ENCODE data around the gene ERN1. TPM values are rescaled to one million over a fixed set of nuclear protein-coding genes. Genes with fewer than 3 reads are reported as not detected.

ERN1 gene
- total and polyA plus RNA-seq, 2 of the 8 experiments (the other 6 are each of a cell fraction or from before 2014, with no cell fraction given), result 1.8 to 3.9 TPM

DNA sequence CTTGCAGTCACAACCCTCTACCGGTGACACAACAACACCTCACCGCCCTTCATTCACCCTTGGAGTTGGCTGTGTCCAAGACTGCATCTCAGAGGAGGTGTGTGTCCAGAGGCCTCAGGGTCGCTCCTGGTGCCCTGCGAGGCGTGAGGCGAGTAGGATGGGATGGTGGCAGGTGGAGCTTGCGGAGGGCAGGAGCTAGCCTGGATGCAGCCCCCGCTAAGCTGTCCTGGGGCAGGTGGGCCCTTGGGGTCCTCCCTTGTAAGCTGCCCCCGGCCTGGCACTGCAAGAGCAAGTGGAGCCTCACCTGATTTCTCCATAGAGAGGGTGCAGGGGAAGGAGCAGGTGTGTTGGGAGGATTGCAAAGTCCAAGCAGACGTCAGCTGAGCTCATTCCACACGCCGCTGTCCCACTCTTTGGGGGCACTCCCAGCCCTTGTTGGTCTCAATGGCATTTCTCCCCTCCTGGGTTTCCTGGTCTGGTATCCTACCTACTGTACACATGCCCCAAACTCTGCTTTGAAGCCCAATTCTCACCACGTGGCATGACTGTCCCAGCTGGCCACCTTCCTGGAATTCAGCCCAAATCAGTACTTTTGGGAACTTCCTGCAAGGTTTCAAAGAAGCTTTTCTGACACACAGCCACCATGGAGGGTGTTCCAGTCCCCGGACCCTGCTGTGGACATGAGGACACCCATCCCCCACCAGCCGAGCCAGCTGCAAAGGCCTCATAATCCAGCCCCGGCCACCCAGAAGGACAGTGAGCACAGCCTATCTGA lies 91.4 kb downstream of the ERN1 start:
- WGBS, 2 experiments (ENCODE audit: extremely low coverage in 1 of 2, insufficient coverage in 1 of 2, insufficient read length in 1 of 2, insufficient replicate concordance in 2 of 2, low coverage in 1 of 2, low lambda C conversion rate in 2 of 2, missing lambda C conversion rate in 1 of 2), result 83% methylated on average over 16 of the region's 16 CpGs; no CpG with 5 or more reads in 1 of the 2 experiments

More for the DNA sequence above, 91.4 kb downstream of the ERN1 start:
- no peak overlapping the region for H4K8ac ChIP-seq (ENCODE audit: extremely low read depth, insufficient read depth, low read length)
- H3K18ac ChIP-seq (ENCODE audit: extremely low read depth, low read length), result no peak overlapping the region
- H3K23me2 ChIP-seq (ENCODE audit: low read depth, low read length), result no peaks in the 10 kb centered on the region
- no peak overlapping the region for H3K9ac ChIP-seq (replicated peaks in 1 of 4; ENCODE audit: extremely low read depth in 1 of 4, low read depth in 3 of 4, low read length in 3 of 4)
- DNase-seq (ENCODE audit: low read depth in 1 of 2, low spot score in 2 of 2), result no peak
- H3K23ac ChIP-seq (ENCODE audit: insufficient read length), result no peak overlapping the region
- no peak overlapping the region for H2BK15ac ChIP-seq (ENCODE audit: low read length)
- no peak overlapping the region for H3K14ac ChIP-seq (ENCODE audit: insufficient read length)
- H2BK120ac ChIP-seq (replicated peaks; ENCODE audit: low read depth, low read length), result no peak overlapping the region
- no peak overlapping the region for H2AK5ac ChIP-seq (ENCODE audit: low read depth, low read length)
- H2BK5ac ChIP-seq (ENCODE audit: low read depth, low read length), result no peak overlapping the region
- no peak overlapping the region for H2BK12ac ChIP-seq (ENCODE audit: low read depth, low read length)
- no peaks in the 10 kb centered on the region; the same call in 1 of the 2 replicates for H3K79me1 ChIP-seq (ENCODE audit: low read depth, low read length)
- no peak overlapping the region for H3K4ac ChIP-seq (replicated peaks; ENCODE audit: insufficient read length, low read depth, low read length)
- H3K27ac ChIP-seq (ENCODE audit: low read depth, low read length), result no peak overlapping the region
- no peaks in the 10 kb centered on the region for H3K4me1 ChIP-seq (replicated peaks in 1 of 4; ENCODE audit: control insufficient read depth in 3 of 4, insufficient read depth in 4 of 4, low read length in 3 of 4)
- H3K79me2 ChIP-seq (ENCODE audit: control insufficient read depth in 1 of 2, insufficient read depth in 2 of 2, low read length in 2 of 2), result no peaks in the 10 kb centered on the region
- no peak overlapping the region for H4K91ac ChIP-seq (replicated peaks; ENCODE audit: insufficient read length, low read length)
- no peak overlapping the region for H2AFZ ChIP-seq (ENCODE audit: low read length)
- ChIA-PET POLR2A (ENCODE audit: partially characterized antibody) (interaction anchor here (0.8 kb wide), 1 partner anchor 107 kb away, joined by 7 read pairs; no protein-coding TSS in a partner anchor), CTCF (ENCODE audit: partially characterized antibody) (interaction anchor here (0.8 to 6.1 kb wide), 6 partner anchors 10 to 253 kb away, joined by 3 to 33 read pairs (median 4); no protein-coding TSS in a partner anchor)
- no peak overlapping the region for H4K5ac ChIP-seq (ENCODE audit: insufficient read length, low read depth, low read length)
- no peaks in the 10 kb centered on the region for H3K27me3 ChIP-seq (replicated peaks in 1 of 4; ENCODE audit: control insufficient read depth in 3 of 4, extremely low read depth in 1 of 4, insufficient read depth in 3 of 4, low read length in 3 of 4)
- TF ChIP-seq RNF2 (IDR thresholded peaks at IDR 0.05; ENCODE audit: borderline replicate concordance, low read depth, low read length, missing control alignments, poor library complexity, severe bottlenecking), result no peak
- H3K9me3 ChIP-seq (ENCODE audit: insufficient read depth in 2 of 2, low read depth in 1 of 2, low read length in 1 of 2), result no peaks in the 10 kb centered on the region
- H4K20me1 ChIP-seq (replicated peaks in 1 of 2; ENCODE audit: control insufficient read depth in 1 of 2, insufficient read depth in 2 of 2, low read length in 2 of 2), result no peaks in the 10 kb centered on the region
- H3K4me2 ChIP-seq (ENCODE audit: insufficient read depth in 1 of 2, low read depth in 2 of 2, low read length in 2 of 2), result no peak overlapping the region
- FAIRE-seq, result no peak
- H3K56ac ChIP-seq (replicated peaks; ENCODE audit: insufficient read length, low read depth, low read length), result no peak overlapping the region
- no peaks in the 10 kb centered on the region for H3K36me3 ChIP-seq (ENCODE audit: control insufficient read depth in 2 of 4, insufficient read depth in 4 of 4, low read length in 3 of 4)
- no peak overlapping the region for H2BK20ac ChIP-seq (ENCODE audit: low read length)
- no peak overlapping the region for H3K4me3 ChIP-seq (ENCODE audit: extremely low read depth in 1 of 4, insufficient read depth in 2 of 4, low read depth in 3 of 4, low read length in 4 of 4)
